Activated naive CD4-positive, alpha-beta T cell treated with anti-CD3 and anti-CD28 coated beads, Interleukin-2, amount 10 ng/mL, durations not matched to agents 5 hours and 36 hours (primary cell): Measurements from ENCODE around the gene SCRG1. TPM values are rescaled to one million over a fixed set of nuclear protein-coding genes. Genes with fewer than 3 reads are reported as not detected.

Experiments
- total RNA-seq, 2 experiments: library from RNA; stranded (reverse); gene quantifications; one replicate each; pipeline ENCODE4 v1.2.3, GENCODE V29; 2021

Gene SCRG1
- not detected for total RNA-seq

DNA sequence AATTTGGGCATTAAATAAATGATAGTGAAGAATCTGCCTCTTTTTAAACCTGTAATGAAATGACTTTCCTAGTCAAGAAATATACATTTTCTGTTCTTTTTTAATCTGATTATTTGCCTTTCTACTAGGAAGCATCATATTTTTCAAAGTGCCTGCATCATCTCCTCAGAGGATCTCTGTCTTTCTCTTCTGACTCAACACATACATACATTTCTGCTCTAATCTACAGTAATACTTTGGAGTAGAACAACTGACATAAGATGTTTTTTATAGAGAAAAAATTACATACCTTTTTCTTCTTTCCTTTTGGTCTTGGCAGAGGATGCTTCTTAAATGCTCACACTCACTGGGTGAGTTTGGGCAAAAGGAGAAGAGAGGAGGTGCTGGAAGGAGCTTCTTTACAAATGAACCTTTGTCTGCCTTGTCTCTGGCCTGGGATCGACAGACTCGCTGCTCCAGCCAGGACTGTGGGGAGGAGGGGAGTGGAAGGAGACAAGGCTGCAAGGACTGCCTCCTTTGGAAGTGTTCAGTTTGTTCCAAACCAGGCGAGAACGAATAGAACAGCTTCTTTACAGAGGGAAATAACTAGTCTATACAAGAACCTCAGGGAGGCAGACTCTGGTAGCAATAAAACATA is at the start of gene SCRG1:
TSS of gene SCRG1 (minus strand) at position 338 of the 637 bp plus-strand sequence. CDS start 7,702 bp downstream, outside the sequence.

DNA sequence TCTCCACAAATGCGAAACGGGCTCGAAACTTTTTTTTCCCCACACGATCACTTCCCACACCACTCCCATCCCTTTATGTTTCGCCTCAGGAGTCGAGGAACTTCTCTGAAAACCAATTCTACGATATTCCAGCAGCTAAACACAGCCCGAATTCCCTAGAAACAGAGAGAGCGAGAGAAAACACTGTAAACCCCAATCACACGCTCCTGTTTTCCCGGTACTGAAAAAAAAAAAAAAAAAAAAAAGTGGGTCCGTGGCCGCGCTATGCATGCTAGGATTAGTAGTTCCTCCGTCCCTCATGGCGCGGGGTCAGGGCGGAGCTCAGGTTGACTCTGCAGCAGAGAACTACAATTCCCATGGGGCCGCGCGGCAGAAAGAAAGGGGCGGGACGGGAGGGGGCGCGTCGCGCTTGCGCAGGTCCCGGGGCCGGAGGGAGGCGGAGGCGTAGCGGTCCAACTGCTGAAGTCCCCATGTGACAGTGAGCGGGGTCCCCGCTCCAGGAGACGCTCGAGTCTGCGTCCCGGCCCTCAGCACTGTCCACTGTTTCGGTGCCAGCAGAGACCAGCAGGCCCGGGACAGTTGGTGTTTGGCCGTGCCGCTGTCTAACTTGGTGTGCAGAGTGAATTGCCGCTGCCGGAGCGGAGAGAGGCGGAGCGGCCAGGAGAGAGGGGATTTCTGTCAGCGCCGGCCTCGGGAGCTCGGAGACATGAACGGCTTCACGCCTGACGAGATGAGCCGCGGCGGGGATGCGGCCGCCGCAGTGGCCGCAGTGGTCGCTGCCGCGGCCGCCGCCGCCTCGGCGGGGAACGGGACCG is 28.2 kb downstream of the SCRG1 start, which contains the start of gene SAP30:
TSS of gene SAP30 (plus strand) at position 478 of the 815 bp plus-strand sequence. CDS start at position 707, 229 bp downstream.

Other genes starting within 250 kb of the SCRG1 start
- gene GALNT7, start 230.3 kb downstream of the SCRG1 start, total RNA-seq: 10 to 100 TPM; 20.8 to 21.0 TPM
- 100 to 1,000 TPM; 713 to 736 TPM for gene HMGB2, start 64.8 kb downstream of the SCRG1 start, total RNA-seq
- gene SAP30, start 28.2 kb downstream of the SCRG1 start, total RNA-seq: 10 to 100 TPM; 15.1 to 20.0 TPM
- gene HAND2, start 131.1 kb upstream of the SCRG1 start, total RNA-seq: not detected